BJ (cell line): ENCODE measurements around the gene DCUN1D3. TPM values are rescaled to one million over a fixed set of nuclear protein-coding genes. Genes with fewer than 3 reads are reported as not detected.

Experiments used
- CTCF ChIA-PET: fragments of 350-600 bp; formaldehyde crosslinking; extraction: SDS; loops from one replicate; lab custom pipeline; 2021; ENCODE audit warnings: antibody characterized with exemption, inconsistent platforms; lab: Yijun Ruan, JAX
- POLR2A ChIA-PET: fragments of 300-600 bp; sonication (Branson Sonifier 250); formaldehyde crosslinking; extraction: SDS; loops from one replicate; lab custom pipeline; 2021; ENCODE audit warnings: antibody characterized with exemption; lab: Charles Lee
- DNase-seq: peaks from one replicate; pipeline ENCODE4 v3.0.0-alpha.2; 2011; ENCODE audit warnings: low read depth
- H3K27me3 ChIP-seq: 2 replicates; pipeline ENCODE4 v1.6.0; 2011; ENCODE audit warnings: low read length; ENCODE audit not compliant: control insufficient read depth, insufficient read depth
- H3K36me3 ChIP-seq: 2 replicates; pipeline ENCODE4 v1.5.1; 2011; ENCODE audit warnings: low read length; ENCODE audit not compliant: control insufficient read depth, insufficient read depth
- H3K4me3 ChIP-seq: 2 replicates; pipeline ENCODE4 v1.5.1; 2011; ENCODE audit warnings: low read depth, mild to moderate bottlenecking, control low read depth, low read length
- polyA plus RNA-seq: library from polyadenylated mRNA; depleted of rRNA; stranded (reverse); fragments of >200 nt; gene quantifications from 2 replicates; pipeline ENCODE4 v1.2.3, GENCODE V29; 2011
- TF ChIP-seq, protein P1 (sequence below): IDR thresholded peaks from 2 replicates; pipeline ENCODE4 v1.5.1; 2011; ENCODE audit warnings: low read depth, mild to moderate bottlenecking, control low read depth, inconsistent platforms, low read length, moderate library complexity; ENCODE audit not compliant: insufficient read depth

Gene DCUN1D3
- polyA plus RNA-seq, 1 experiment = 10.9 TPM

GRCh38 chr16:20850981-20851380, 49.2 kb downstream of the DCUN1D3 start:
- DNase-seq = no peak
- Histone ChIP-seq H3K27me3 (no peaks in the 10 kb centered on the region), H3K36me3 (peaks cover 2% of the 10 kb centered on the region; the same call in 1 of the 2 replicates), H3K4me3 (no peak overlapping the region)
- CTCF ChIA-PET = interaction anchor here (0.7 to 5.5 kb wide), 32 partner anchors 14 to 450 kb away, joined by 3 to 74 read pairs (median 4); no protein-coding TSS in a partner anchor
- POLR2A ChIA-PET = no interaction called here
- TF ChIP-seq, protein P1, sequence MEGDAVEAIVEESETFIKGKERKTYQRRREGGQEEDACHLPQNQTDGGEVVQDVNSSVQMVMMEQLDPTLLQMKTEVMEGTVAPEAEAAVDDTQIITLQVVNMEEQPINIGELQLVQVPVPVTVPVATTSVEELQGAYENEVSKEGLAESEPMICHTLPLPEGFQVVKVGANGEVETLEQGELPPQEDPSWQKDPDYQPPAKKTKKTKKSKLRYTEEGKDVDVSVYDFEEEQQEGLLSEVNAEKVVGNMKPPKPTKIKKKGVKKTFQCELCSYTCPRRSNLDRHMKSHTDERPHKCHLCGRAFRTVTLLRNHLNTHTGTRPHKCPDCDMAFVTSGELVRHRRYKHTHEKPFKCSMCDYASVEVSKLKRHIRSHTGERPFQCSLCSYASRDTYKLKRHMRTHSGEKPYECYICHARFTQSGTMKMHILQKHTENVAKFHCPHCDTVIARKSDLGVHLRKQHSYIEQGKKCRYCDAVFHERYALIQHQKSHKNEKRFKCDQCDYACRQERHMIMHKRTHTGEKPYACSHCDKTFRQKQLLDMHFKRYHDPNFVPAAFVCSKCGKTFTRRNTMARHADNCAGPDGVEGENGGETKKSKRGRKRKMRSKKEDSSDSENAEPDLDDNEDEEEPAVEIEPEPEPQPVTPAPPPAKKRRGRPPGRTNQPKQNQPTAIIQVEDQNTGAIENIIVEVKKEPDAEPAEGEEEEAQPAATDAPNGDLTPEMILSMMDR = no peak

DNA sequence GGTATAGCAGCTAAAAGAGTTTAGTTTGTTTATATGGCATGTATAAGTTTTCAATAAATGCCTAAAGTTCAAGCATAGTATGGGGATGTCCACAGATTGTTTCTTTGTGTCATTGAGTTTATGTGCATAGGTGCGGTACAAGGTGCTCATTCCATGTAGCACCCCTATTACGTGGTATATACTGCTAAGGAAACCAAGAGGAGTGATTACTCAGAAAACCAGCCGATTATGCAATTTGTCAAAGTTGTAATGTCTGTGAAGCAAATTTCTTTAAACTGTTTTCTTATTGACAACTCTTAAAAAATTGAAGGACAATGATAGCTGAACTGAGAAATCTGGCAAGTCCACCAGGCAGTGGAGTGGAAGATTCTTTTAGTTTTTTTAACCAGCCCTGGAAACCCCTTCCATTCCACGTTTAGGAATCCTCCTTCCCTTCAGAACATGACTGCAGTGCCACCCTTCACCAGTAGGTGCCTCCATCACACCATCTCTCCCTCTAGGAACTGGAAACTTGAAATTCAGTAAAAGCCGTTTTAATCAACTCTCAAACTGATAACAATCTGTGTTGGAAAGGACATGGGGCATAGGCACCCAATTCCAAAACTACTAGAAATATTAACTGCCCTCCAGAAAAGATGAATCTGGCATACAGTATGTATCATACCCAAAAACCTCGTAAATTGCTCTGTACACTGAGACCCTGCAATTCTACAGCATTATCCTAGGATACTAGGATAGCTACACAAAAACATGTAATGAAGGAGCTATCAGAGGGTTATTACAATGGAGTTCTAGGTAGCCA, 50.4 kb downstream of the DCUN1D3 start:
- TF ChIP-seq, protein P1 = peak; percentile 97
- Histone ChIP-seq H3K4me3 (no peak overlapping the region), H3K36me3 (no peaks in the 10 kb centered on the region), H3K27me3 (no peaks in the 10 kb centered on the region)
- DNase-seq = no peak
- POLR2A ChIA-PET = no interaction called here
- CTCF ChIA-PET = interaction anchor here (0.6 to 5.5 kb wide), 40 partner anchors 9 to 451 kb away, joined by 3 to 74 read pairs (median 4); no protein-coding TSS in a partner anchor

DNA sequence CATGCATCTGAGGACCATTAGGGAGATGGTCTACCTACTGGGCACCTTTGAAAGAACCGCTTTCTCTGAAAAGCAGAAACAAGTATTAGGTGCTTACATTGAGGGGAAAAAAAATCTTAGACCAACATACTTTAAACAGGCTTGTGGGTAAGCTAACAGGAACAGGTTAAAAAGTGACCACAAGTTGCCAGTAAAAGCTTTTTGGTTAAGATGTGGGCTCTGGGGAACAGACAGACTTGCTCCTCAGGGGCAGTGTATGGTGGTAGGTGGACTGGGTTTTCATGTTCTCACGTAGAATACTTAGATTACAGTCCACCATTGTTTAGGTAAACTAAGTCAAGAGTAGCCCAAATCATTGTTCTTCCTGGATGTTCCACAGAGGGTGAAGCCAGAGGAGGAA, 52.6 kb downstream of the DCUN1D3 start:
- Histone ChIP-seq H3K4me3 (no peak overlapping the region), H3K27me3 (no peaks in the 10 kb centered on the region), H3K36me3 (no peaks in the 10 kb centered on the region)
- no peak for DNase-seq
- ChIA-PET POLR2A (no interaction called here), CTCF (interaction anchor here (0.7 to 5.5 kb wide), 5 partner anchors 10 to 453 kb away, joined by 3 to 74 read pairs (median 3); no protein-coding TSS in a partner anchor)
- TF ChIP-seq, protein P1 = no peak

- H3K36me3 ChIP-seq = no peaks in the 10 kb centered on the region
- no peaks in the 10 kb centered on the region for H3K27me3 ChIP-seq
- no peak for DNase-seq
- POLR2A ChIA-PET = no interaction called here
- TF ChIP-seq, protein P1 = no peak
- no peak overlapping the region for H3K4me3 ChIP-seq
- CTCF ChIA-PET = interaction anchor here (1.0 to 1.2 kb wide), 2 partner anchors 155 to 238 kb away, joined by 3 read pairs; no protein-coding TSS in a partner anchor
Measured at GRCh38 chr16:20846551-20846950, 53.6 kb downstream of the DCUN1D3 start.

DNA sequence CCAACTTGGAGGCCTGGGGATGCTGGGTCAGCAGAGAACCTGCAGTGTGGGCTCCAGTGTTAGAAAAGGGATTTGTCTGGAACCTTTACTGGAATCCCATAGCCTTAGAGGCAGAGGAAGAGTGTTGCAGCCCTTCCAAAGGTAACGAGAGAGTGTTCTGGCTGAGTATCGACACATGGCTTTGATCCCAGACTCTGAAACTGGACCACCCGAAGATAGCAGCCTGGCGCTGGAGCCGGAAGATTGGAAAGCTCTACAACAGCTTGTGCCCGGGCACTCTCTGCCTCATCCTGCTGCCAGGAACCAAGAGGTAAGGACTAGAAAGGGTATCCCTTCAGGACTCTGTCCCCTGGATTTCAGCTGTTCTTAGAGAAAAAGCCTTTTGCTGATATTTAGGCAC, 54.1 kb downstream of the DCUN1D3 start:
- CTCF ChIA-PET = interaction anchor here (1.0 to 1.3 kb wide), 2 partner anchors 13 to 238 kb away, joined by 3 read pairs; no protein-coding TSS in a partner anchor
- Histone ChIP-seq H3K27me3 (no peaks in the 10 kb centered on the region), H3K4me3 (no peak overlapping the region), H3K36me3 (no peaks in the 10 kb centered on the region)
- POLR2A ChIA-PET = no interaction called here
- TF ChIP-seq, protein P1 = no peak
- DNase-seq = no peak
